ENCODE measurements around the gene HYLS1.

GRCh38 chr11:125946712-125947418 lies 59.4 kb downstream of the HYLS1 start:
- TF ChIP-seq CTCF (IDR thresholded peaks at IDR 0.05) (no peak), POLR2A (IDR thresholded peaks at IDR 0.05) (no peak)

Measured in adrenal gland (tissue), 5 donors.